C4-2B (cell line): Measurements from ENCODE around the gene RALGAPA2.

Experiments
- H3K27ac ChIP-seq: fragments of 450-650 bp; 2 replicates; pipeline ENCODE4 v1.5.1; 2017
- CTCF ChIP-seq: fragments of 450-650 bp; conservative IDR thresholded peaks from 2 replicates; pipeline ENCODE4 v1.5.1; 2017; ENCODE audit warnings: mild to moderate bottlenecking
- ZFX ChIP-seq: fragments of 450-650 bp; IDR thresholded peaks from 2 replicates; pipeline ENCODE4 v1.6.1; 2017

Gene RALGAPA2

GRCh38 chr20:20733943-20734342 is 21.5 kb upstream of the RALGAPA2 start:
- H3K27ac ChIP-seq: no peak overlapping the region
- no peak for TF ChIP-seq CTCF
- no peak for TF ChIP-seq ZFX

- H3K27ac ChIP-seq: no peak overlapping the region
- TF ChIP-seq CTCF (no peak), ZFX (no peak)
Measured at GRCh38 chr20:20732641-20733040, 20.2 kb upstream of the RALGAPA2 start.

GRCh38 chr20:20731945-20732296 is 19.5 kb upstream of the RALGAPA2 start:
- H3K27ac ChIP-seq: no peak overlapping the region
- no peak for TF ChIP-seq ZFX
- no peak for TF ChIP-seq CTCF

- no peak overlapping the region for H3K27ac ChIP-seq
- TF ChIP-seq ZFX (no peak), CTCF (no peak)
Measured at GRCh38 chr20:20731000-20731944, 18.8 kb upstream of the RALGAPA2 start.

- H3K27ac ChIP-seq: no peak overlapping the region
- TF ChIP-seq ZFX: no peak
- TF ChIP-seq CTCF: no peak
Measured at GRCh38 chr20:20729563-20729962, 17.1 kb upstream of the RALGAPA2 start.

- H3K27ac ChIP-seq: no peak overlapping the region
- TF ChIP-seq CTCF (no peak), ZFX (no peak)
Measured at GRCh38 chr20:20721489-20721888, 9.0 kb upstream of the RALGAPA2 start.

- no peak overlapping the region for H3K27ac ChIP-seq
- no peak for TF ChIP-seq CTCF
- no peak for TF ChIP-seq ZFX
Measured at GRCh38 chr20:20720158-20720557, 7.7 kb upstream of the RALGAPA2 start.
